HEK293T (cell line): ENCODE measurements around the gene GSTP1.

ENCODE experiments used
- BHLHE40 ChIP-seq: fragments of 450-650 bp; IDR thresholded peaks from 2 replicates; pipeline ENCODE4 v1.6.1; 2016; ENCODE audit warnings: mild to moderate bottlenecking, moderate library complexity, borderline replicate concordance
- CTBP1 ChIP-seq: fragments of 450-650 bp; IDR thresholded peaks from 2 replicates; pipeline ENCODE4 v1.6.1; 2016; ENCODE audit warnings: borderline replicate concordance
- FOXM1 ChIP-seq: fragments of 450-650 bp; IDR thresholded peaks from 2 replicates; pipeline ENCODE4 v1.6.1; 2017; ENCODE audit warnings: mild to moderate bottlenecking, borderline replicate concordance
- TARDBP ChIP-seq: fragments of 450-650 bp; IDR thresholded peaks from 2 replicates; pipeline ENCODE4 v1.6.1; 2016

- TF ChIP-seq BHLHE40: no peak
- no peak for TF ChIP-seq CTBP1
- TF ChIP-seq FOXM1: no peak
- TF ChIP-seq TARDBP: no peak
These were observed 30.5 kb downstream of the GSTP1 start for GRCh38 chr11:67613960-67614715.
